Suprapubic skin (tissue), 4 donors: ENCODE results near the gene SLC39A10.

Experiments used
- CTCF ChIP-seq, 2 donors: fragments of 200-600 bp in 1 of 2; fragments of 450-650 bp in 1 of 2; sonication (generic) in 1 of 2; IDR thresholded peaks; one replicate each; pipeline ENCODE4 v1.5.1; 2016 to 2019; ENCODE audit warnings: antibody characterized with exemption in 2 of 2, mild to moderate bottlenecking in 1 of 2, moderate library complexity in 1 of 2
- EP300 ChIP-seq: sonication (generic); formaldehyde crosslinking; IDR thresholded peaks from one replicate; pipeline ENCODE4 v1.6.1; 2017; ENCODE audit warnings: antibody characterized with exemption
- POLR2A ChIP-seq, 2 donors: fragments of 450-650 bp; IDR thresholded peaks; one replicate each; pipeline ENCODE4 v1.6.1; 2017; ENCODE audit warnings: antibody characterized with exemption in 2 of 2, mild to moderate bottlenecking in 2 of 2, moderate library complexity in 2 of 2
- POLR2AphosphoS5 ChIP-seq, 3 donors: sonication (generic); formaldehyde crosslinking; IDR thresholded peaks; one replicate each; pipeline ENCODE4 v1.6.1; 2017; ENCODE audit warnings: antibody characterized with exemption in 3 of 3

GRCh38 chr2:195735347-195735746 lies 78.3 kb downstream of the SLC39A10 start:
- TF ChIP-seq POLR2AphosphoS5 (IDR thresholded peaks at IDR 0.05) (no peak), CTCF (IDR thresholded peaks at IDR 0.05) (no peak), POLR2A (IDR thresholded peaks at IDR 0.05) (no peak), EP300 (no peak)
